WI38 (cell line): ENCODE data around the gene PLA2G2E.
"Not testable (repeated sequence)": the region's sequence is repeated elsewhere in the genome, so short reads cannot be mapped to it uniquely, and the experiment has no call there.

Experiments
- H3K4me3 ChIP-seq: 2 replicates; pipeline ENCODE4 v1.5.1; 2011; ENCODE audit warnings: low read depth, mild to moderate bottlenecking, control low read depth, low read length
- TF ChIP-seq, protein P1 (sequence below): IDR thresholded peaks from 2 replicates; pipeline ENCODE4 v1.5.1; 2012; ENCODE audit warnings: low read depth, mild to moderate bottlenecking, control low read depth, low read length

Gene PLA2G2E

GRCh38 chr1:19932866-19933265, 9.4 kb upstream of the PLA2G2E start:
- TF ChIP-seq, protein P1, sequence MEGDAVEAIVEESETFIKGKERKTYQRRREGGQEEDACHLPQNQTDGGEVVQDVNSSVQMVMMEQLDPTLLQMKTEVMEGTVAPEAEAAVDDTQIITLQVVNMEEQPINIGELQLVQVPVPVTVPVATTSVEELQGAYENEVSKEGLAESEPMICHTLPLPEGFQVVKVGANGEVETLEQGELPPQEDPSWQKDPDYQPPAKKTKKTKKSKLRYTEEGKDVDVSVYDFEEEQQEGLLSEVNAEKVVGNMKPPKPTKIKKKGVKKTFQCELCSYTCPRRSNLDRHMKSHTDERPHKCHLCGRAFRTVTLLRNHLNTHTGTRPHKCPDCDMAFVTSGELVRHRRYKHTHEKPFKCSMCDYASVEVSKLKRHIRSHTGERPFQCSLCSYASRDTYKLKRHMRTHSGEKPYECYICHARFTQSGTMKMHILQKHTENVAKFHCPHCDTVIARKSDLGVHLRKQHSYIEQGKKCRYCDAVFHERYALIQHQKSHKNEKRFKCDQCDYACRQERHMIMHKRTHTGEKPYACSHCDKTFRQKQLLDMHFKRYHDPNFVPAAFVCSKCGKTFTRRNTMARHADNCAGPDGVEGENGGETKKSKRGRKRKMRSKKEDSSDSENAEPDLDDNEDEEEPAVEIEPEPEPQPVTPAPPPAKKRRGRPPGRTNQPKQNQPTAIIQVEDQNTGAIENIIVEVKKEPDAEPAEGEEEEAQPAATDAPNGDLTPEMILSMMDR, result no peak
- H3K4me3 ChIP-seq, result no peak overlapping the region

- H3K4me3 ChIP-seq, result not testable (repeated sequence)
Measured at GRCh38 chr1:19927130-19927421, 3.7 kb upstream of the PLA2G2E start.

DNA sequence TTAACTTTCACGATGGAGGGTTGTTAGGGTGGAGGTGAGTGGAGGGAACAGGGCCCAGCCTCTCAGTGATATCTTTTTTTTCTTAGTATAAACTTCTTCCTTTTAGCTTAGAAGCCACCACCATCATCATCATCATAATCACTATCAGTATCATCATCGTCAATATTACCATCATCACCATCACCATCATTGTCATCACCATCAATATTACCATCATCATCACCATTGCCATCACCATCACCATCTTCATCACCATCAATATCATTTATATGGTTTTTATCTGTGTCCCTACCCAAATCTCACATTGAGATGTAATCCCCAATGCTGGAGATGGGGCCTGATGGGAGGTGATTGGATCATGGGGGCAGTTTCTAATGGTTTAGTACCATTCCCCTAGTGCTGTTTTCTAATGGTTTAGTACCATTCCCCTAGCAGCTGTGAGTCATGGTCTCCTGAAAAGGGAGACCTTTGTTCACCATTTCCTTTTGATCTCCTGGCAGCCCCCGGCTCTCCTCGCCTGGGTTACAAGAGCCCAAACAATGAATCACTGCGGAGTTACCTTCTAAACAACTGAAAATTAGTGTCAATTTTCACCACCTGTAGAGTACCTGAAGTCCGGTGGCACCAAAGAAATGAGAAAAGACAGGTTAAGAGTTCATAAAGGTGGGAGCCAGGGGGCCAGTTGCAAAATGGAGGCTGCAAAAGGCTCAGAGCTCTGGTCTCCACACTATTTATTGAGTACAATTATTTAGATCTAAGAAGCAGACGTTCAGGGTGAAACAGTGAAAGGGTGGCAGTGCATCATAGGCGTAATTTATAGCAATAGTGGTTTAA, 3.1 kb upstream of the PLA2G2E start:
- TF ChIP-seq, protein P1, result no peak
- H3K4me3 ChIP-seq, result no peak overlapping the region

DNA sequence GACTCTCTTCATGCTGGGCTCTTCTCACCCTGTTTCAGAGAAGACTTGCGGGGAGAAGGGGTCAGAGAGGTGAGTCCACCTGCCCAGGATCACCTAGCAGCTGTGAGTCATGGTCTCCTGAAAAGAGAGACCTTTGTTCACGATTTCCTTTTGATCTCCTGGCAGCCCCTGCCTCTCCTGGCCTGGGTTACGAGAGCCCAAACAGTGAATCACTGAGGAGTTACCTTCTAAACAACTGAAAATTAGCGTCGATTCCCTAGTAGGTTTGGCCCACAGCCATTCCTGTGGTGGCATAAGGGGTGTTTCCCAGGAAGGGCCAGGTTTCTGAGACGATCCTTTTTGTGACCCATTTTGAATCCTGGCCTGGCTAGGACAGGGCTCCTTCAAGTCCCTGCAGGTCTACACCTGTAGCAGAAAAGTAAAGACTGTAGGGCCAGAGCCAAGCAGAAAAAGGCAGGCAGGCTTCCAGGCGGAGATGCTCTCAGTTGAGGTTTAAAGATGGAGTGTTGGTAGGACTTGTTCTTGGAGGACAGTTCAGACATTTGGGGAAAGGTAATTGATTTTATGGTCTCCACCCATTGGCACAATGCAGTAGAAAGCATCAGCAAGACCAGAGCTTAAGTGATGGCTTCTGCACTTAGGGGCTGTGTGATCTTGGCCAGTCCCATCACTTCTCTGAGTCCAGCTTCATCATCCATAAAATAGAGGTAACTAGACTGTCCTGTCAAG, 2.1 kb upstream of the PLA2G2E start:
- TF ChIP-seq, protein P1, result no peak
- H3K4me3 ChIP-seq, result no peak overlapping the region

DNA sequence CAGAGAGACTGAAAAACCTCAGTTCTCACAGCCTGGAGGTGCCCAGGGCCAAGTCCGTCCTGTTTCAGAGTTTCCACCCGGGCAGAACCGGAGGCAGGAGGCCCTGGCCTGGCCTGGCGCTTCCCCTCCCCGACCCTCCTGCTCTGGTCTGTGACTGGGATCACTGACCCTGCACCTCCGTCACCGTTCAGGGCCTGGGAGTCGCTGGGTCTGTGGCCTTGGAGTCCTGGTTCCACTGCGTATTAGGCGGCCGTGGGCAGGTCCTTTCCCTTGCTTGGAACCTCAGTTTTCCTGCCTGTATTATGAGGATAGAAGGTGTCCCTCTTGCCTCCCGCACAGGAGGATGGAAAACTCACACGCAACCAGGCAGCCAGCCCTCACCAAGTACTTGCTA, 533 bp upstream of the PLA2G2E start:
- TF ChIP-seq, protein P1, result no peak
- H3K4me3 ChIP-seq, result no peak overlapping the region

GRCh38 chr1:19922015-19922688, 1.3 kb downstream of the PLA2G2E start:
- TF ChIP-seq, protein P1, result no peak
- H3K4me3 ChIP-seq, result no peak overlapping the region

- no peak overlapping the region for H3K4me3 ChIP-seq
- TF ChIP-seq, protein P1, result no peak
Measured at GRCh38 chr1:19921310-19921709, 2.1 kb downstream of the PLA2G2E start.
